Progenitor cell of endocrine pancreas (in vitro differentiated cells): ENCODE results near the gene VAX1. TPM values are rescaled to one million over a fixed set of nuclear protein-coding genes. Genes with fewer than 3 reads are reported as not detected.
"Not testable (repeated sequence)": the region's sequence is repeated elsewhere in the genome, so short reads cannot be mapped to it uniquely, and the experiment has no call there.

Experiments used
- DNase-seq: peaks from one replicate; pipeline ENCODE4 v3.0.0; 2021; ENCODE audit warnings: low spot score; ENCODE audit not compliant: unreplicated experiment
- H3K27ac Mint-ChIP-seq: 2 replicates; pipeline ENCODE4 v1.8.0; 2021; ENCODE audit warnings: mild to moderate bottlenecking, moderate library complexity, mixed read lengths
- H3K27me3 Mint-ChIP-seq: 2 replicates; pipeline ENCODE4 v1.8.0; 2021; ENCODE audit warnings: mixed read lengths
- H3K36me3 Mint-ChIP-seq: 2 replicates; pipeline ENCODE4 v1.8.0; 2022; ENCODE audit warnings: mixed read lengths; ENCODE audit not compliant: insufficient read depth
- H3K4me1 Mint-ChIP-seq: 2 replicates; pipeline ENCODE4 v1.8.0; 2021; ENCODE audit warnings: low read depth, mixed read lengths
- H3K4me3 Mint-ChIP-seq: 2 replicates; pipeline ENCODE4 v1.8.0; 2021; ENCODE audit warnings: low read depth, mild to moderate bottlenecking, moderate library complexity, mixed read lengths
- H3K9me3 Mint-ChIP-seq: 2 replicates; pipeline ENCODE4 v1.8.0; 2021; ENCODE audit warnings: low read depth, mixed read lengths
- long read RNA-seq: library from polyadenylated mRNA; unstranded; transcript quantifications from one replicate; pipeline ENCODE4 v2.0.0, GENCODE V29; 2020
- total RNA-seq: library from RNA; stranded (reverse); gene quantifications from 2 replicates; pipeline ENCODE4 v1.2.1, GENCODE V29; 2021
- TF ChIP-seq, protein P1 (sequence below): fragments of 200-600 bp; sonication (generic); IDR thresholded peaks from one replicate; pipeline ENCODE4 v1.5.0; 2021; ENCODE audit warnings: antibody characterized with exemption, mild to moderate bottlenecking; ENCODE audit not compliant: unreplicated experiment

VAX1 gene, protein sequence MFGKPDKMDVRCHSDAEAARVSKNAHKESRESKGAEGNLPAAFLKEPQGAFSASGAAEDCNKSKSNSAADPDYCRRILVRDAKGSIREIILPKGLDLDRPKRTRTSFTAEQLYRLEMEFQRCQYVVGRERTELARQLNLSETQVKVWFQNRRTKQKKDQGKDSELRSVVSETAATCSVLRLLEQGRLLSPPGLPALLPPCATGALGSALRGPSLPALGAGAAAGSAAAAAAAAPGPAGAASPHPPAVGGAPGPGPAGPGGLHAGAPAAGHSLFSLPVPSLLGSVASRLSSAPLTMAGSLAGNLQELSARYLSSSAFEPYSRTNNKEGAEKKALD
- total RNA-seq = not detected in 2 replicates
- long read RNA-seq = 0 reads

- Mint-ChIP-seq H3K4me1 (peaks cover 13% of the 10 kb centered on the region), H3K36me3 (no peaks in the 10 kb centered on the region), H3K27ac (no peak within 1 kb of the TSS), H3K27me3 (peaks cover 87% of the 10 kb centered on the region), H3K4me3 (peak within 1 kb of the TSS; percentile 61), H3K9me3 (no peaks in the 10 kb centered on the region)
- TF ChIP-seq, protein P1, sequence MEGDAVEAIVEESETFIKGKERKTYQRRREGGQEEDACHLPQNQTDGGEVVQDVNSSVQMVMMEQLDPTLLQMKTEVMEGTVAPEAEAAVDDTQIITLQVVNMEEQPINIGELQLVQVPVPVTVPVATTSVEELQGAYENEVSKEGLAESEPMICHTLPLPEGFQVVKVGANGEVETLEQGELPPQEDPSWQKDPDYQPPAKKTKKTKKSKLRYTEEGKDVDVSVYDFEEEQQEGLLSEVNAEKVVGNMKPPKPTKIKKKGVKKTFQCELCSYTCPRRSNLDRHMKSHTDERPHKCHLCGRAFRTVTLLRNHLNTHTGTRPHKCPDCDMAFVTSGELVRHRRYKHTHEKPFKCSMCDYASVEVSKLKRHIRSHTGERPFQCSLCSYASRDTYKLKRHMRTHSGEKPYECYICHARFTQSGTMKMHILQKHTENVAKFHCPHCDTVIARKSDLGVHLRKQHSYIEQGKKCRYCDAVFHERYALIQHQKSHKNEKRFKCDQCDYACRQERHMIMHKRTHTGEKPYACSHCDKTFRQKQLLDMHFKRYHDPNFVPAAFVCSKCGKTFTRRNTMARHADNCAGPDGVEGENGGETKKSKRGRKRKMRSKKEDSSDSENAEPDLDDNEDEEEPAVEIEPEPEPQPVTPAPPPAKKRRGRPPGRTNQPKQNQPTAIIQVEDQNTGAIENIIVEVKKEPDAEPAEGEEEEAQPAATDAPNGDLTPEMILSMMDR = no peak
- no peak for DNase-seq
Measured at GRCh38 chr10:117137911-117138642, at the start of gene VAX1. VAX1 (minus strand) TSS chr10:117138270; CDS start chr10:117138056, 214 bp downstream.

- no peak overlapping the region for H3K27ac Mint-ChIP-seq
- DNase-seq = no peak
- H3K4me1 Mint-ChIP-seq = no peaks in the 10 kb centered on the region
- H3K27me3 Mint-ChIP-seq = peaks cover 14% of the 10 kb centered on the region
- H3K36me3 Mint-ChIP-seq = no peaks in the 10 kb centered on the region
- TF ChIP-seq, protein P1 = no peak
- H3K9me3 Mint-ChIP-seq = no peaks in the 10 kb centered on the region
- no peak overlapping the region for H3K4me3 Mint-ChIP-seq
Measured at GRCh38 chr10:117186832-117187615, 49.0 kb upstream of the VAX1 start.

GRCh38 chr10:117185817-117186216 is 47.7 kb upstream of the VAX1 start:
- H3K36me3 Mint-ChIP-seq, DNase-seq, H3K4me1 Mint-ChIP-seq, H3K27ac Mint-ChIP-seq, H3K9me3 Mint-ChIP-seq, H3K4me3 Mint-ChIP-seq: not testable (repeated sequence)
- H3K27me3 Mint-ChIP-seq = peaks cover 12% of the 10 kb centered on the region

GRCh38 chr10:117184821-117185220 is 46.8 kb upstream of the VAX1 start:
- Mint-ChIP-seq H3K27ac (no peak overlapping the region), H3K36me3 (no peaks in the 10 kb centered on the region), H3K4me1 (no peaks in the 10 kb centered on the region), H3K27me3 (peaks cover 21% of the 10 kb centered on the region), H3K9me3 (no peaks in the 10 kb centered on the region), H3K4me3 (no peak overlapping the region)
- no peak for DNase-seq
- TF ChIP-seq, protein P1 = no peak

- DNase-seq = no peak
- H3K9me3 Mint-ChIP-seq = no peaks in the 10 kb centered on the region
- H3K27me3 Mint-ChIP-seq = peaks cover 22% of the 10 kb centered on the region
Measured at GRCh38 chr10:117184296-117184695, 46.2 kb upstream of the VAX1 start.

More at GRCh38 chr10:117184296-117184695, 46.2 kb upstream of the VAX1 start:
- Mint-ChIP-seq H3K36me3 (no peaks in the 10 kb centered on the region), H3K27ac (no peak overlapping the region), H3K4me1 (no peaks in the 10 kb centered on the region), H3K4me3 (no peak overlapping the region)
- TF ChIP-seq, protein P1 = no peak
